Measurements from ENCODE around the gene CAST. TPM values are rescaled to one million over a fixed set of nuclear protein-coding genes. Genes with fewer than 3 reads are reported as not detected.

CAST gene, protein sequence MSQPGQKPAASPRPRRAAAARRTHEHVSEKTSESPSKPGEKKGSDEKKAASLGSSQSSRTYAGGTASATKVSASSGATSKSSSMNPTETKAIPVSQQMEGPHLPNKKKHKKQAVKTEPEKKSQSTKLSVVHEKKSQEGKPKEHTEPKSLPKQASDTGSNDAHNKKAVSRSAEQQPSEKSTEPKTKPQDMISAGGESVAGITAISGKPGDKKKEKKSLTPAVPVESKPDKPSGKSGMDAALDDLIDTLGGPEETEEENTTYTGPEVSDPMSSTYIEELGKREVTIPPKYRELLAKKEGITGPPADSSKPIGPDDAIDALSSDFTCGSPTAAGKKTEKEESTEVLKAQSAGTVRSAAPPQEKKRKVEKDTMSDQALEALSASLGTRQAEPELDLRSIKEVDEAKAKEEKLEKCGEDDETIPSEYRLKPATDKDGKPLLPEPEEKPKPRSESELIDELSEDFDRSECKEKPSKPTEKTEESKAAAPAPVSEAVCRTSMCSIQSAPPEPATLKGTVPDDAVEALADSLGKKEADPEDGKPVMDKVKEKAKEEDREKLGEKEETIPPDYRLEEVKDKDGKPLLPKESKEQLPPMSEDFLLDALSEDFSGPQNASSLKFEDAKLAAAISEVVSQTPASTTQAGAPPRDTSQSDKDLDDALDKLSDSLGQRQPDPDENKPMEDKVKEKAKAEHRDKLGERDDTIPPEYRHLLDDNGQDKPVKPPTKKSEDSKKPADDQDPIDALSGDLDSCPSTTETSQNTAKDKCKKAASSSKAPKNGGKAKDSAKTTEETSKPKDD
- total RNA-seq (231 and 238 TPM in 2 replicates), polyA plus RNA-seq (41.0 and 57.2 TPM in 2 replicates), polyA minus RNA-seq (48.6 and 80.7 TPM in 2 replicates)
- 102 TPM for total RNA-seq (2013)

DNA sequence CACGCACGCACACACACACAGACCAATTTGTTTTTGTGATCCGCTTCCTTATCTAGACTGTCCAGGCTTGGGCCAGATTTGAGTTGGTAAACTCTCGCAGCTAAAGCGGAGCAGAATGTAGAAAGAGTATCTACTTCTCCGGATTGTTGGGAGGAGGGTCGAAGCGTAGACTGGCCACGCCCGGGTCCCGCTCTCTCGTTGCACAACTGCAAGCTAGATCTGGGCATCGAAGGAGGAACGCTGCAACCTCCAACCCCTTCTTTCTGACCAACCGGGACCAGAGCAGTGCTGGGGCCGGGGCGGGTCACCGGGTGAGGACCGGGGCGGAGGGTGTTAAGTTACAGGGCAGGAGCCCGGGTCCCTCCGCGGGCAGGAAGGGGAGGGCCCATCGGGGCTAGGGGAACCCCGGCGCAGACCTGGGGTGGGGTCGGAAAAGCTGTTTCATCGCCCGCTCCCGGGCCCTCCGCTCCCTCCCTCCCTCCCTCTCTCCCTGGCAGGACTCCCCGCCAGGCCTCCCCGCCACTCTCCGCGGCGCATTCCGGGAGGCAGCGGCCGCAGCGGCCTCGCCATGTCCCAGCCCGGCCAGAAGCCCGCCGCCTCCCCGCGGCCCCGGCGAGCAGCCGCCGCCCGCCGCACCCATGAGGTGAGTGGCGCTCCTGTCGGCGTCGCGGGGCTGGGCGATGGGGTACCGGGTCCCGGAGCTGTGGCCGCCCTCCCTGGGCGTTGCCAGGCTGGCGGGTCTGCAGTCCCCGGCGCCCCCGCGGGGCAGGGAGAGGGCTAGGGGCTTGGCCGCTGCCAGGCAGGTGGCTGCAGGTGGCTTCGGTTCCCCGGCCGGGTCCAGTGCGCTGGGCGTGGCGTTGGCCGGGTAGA lies at the start of gene CAST:
Gene CAST, plus strand, starts transcription at position 522 of the 870 bp plus-strand sequence. Its CDS starts 47 bp downstream, at position 569.
- H3K27ac ChIP-seq (ENCODE audit: low read length in 2 of 2): peak within 1 kb of the TSS; percentile 85 to 89
- H4K20me1 ChIP-seq (ENCODE audit: control insufficient read depth, insufficient read depth, low read length, poor library complexity, severe bottlenecking): peaks cover 43% of the 10 kb centered on the region
- peaks cover 64% of the 10 kb centered on the region for H3K79me2 ChIP-seq (ENCODE audit: control insufficient read depth, insufficient read depth, low read length)
- Mint-ChIP-seq H3K4me3 (peak within 1 kb of the TSS; percentile 100), H3K9me3 (ENCODE audit: insufficient read depth) (no peaks in the 10 kb centered on the region), H3K27me3 (no peaks in the 10 kb centered on the region), H3K4me1 (peaks cover 52% of the 10 kb centered on the region), H3K27ac (peak within 1 kb of the TSS; percentile 100)
- TF ChIP-seq, protein P1, sequence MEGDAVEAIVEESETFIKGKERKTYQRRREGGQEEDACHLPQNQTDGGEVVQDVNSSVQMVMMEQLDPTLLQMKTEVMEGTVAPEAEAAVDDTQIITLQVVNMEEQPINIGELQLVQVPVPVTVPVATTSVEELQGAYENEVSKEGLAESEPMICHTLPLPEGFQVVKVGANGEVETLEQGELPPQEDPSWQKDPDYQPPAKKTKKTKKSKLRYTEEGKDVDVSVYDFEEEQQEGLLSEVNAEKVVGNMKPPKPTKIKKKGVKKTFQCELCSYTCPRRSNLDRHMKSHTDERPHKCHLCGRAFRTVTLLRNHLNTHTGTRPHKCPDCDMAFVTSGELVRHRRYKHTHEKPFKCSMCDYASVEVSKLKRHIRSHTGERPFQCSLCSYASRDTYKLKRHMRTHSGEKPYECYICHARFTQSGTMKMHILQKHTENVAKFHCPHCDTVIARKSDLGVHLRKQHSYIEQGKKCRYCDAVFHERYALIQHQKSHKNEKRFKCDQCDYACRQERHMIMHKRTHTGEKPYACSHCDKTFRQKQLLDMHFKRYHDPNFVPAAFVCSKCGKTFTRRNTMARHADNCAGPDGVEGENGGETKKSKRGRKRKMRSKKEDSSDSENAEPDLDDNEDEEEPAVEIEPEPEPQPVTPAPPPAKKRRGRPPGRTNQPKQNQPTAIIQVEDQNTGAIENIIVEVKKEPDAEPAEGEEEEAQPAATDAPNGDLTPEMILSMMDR (IDR thresholded peaks at IDR 0.05): no peak
- no peak for TF ChIP-seq EZH2 (IDR thresholded peaks at IDR 0.05; ENCODE audit: borderline replicate concordance, insufficient read depth, low read depth, low read length, poor library complexity, severe bottlenecking)
- peak within 1 kb of the TSS; percentile 77 to 93 (median 85) for H3K4me3 ChIP-seq (ENCODE audit: control extremely low read depth in 1 of 5, extremely low read depth in 1 of 5, insufficient read depth in 1 of 5, low read depth in 2 of 5, low read length in 4 of 5)
- WGBS (ENCODE audit: insufficient coverage): under 1% methylated on average over 68 of the region's 75 CpGs
- ATAC-seq (ENCODE audit: low read depth) (peak; percentile 71), DNase-seq (peak; percentile 84)
- H3K9me3 ChIP-seq (ENCODE audit: control extremely low read depth in 1 of 3, control insufficient read depth in 2 of 3, insufficient read depth in 1 of 3, low read length in 2 of 3): no peaks in the 10 kb centered on the region
- H3K36me3 ChIP-seq (replicated peaks in 1 of 2; ENCODE audit: control extremely low read depth in 1 of 2, control insufficient read depth in 1 of 2, extremely low read depth in 1 of 2, insufficient read depth in 2 of 2, low read length in 1 of 2): no peaks in the 10 kb centered on the region
- H3K27me3 ChIP-seq (replicated peaks in 1 of 4; ENCODE audit: control extremely low read depth in 1 of 4, control insufficient read depth in 3 of 4, insufficient read depth in 4 of 4, low read length in 3 of 4): no peaks in the 10 kb centered on the region
- peak within 1 kb of the TSS; percentile 85 for H3K4me2 ChIP-seq (replicated peaks; ENCODE audit: low read depth, low read length, poor library complexity, severe bottlenecking)
- peak within 1 kb of the TSS; percentile 97 for H2AFZ ChIP-seq (ENCODE audit: insufficient read depth, low read depth, low read length, poor library complexity, severe bottlenecking)
- POLR2A ChIA-PET: interaction anchor here (0.6 to 1.6 kb wide), 7 partner anchors 9 to 935 kb away, joined by 3 to 12 read pairs (median 6); partner anchors contain the start of gene ERAP1
- CTCF ChIA-PET: interaction anchor here (0.7 to 1.2 kb wide), 8 partner anchors 11 to 854 kb away, joined by 3 to 6 read pairs (median 3); partner anchors contain the start of gene ERAP1
- H3K4me1 ChIP-seq (ENCODE audit: control insufficient read depth in 2 of 2, insufficient read depth in 2 of 2, low read length in 2 of 2): peaks cover 16 to 21% of the 10 kb centered on the region in 2 donors
- intact Hi-C loops (cut with micrococcal nuclease): loop anchor here (1.0 to 5.0 kb wide), 9 partner anchors 40 to 1107 kb away; partner anchors contain the start of genes ARSK, ELL2, ERAP1 and ERAP2
- peak within 1 kb of the TSS; percentile 91 for H3K9ac ChIP-seq (ENCODE audit: low read length)
